NB4 (cell line): ENCODE data around the gene SYNE1.

Experiments used
- TF ChIP-seq, protein P1 (sequence below): IDR thresholded peaks from one replicate; pipeline ENCODE4 v1.5.1; 2012; ENCODE audit warnings: low read depth, low read length
- TF ChIP-seq, protein P2 (sequence below): IDR thresholded peaks from 2 replicates; pipeline ENCODE4 v1.6.1; 2011; ENCODE audit warnings: low read depth, low read length

DNA sequence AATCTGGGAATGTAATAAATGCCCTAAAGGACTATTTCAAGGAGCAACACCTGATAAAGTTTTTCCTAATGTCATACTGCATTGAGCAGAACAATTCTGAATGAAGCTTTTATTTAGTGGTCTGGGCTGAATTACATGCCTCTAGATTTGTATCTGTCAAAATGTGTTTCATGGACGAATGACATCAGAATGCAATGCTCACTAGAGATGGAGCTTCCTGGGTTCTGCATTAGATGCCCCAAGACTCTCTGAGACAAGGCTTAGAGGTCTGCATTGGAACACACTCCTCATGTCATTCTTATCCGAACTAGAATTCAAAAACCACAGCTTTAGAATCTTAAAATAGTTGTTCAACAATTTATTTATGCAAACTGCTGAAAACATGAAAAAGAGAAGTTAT, 62.0 kb downstream of the SYNE1 start:
- TF ChIP-seq, protein P1, sequence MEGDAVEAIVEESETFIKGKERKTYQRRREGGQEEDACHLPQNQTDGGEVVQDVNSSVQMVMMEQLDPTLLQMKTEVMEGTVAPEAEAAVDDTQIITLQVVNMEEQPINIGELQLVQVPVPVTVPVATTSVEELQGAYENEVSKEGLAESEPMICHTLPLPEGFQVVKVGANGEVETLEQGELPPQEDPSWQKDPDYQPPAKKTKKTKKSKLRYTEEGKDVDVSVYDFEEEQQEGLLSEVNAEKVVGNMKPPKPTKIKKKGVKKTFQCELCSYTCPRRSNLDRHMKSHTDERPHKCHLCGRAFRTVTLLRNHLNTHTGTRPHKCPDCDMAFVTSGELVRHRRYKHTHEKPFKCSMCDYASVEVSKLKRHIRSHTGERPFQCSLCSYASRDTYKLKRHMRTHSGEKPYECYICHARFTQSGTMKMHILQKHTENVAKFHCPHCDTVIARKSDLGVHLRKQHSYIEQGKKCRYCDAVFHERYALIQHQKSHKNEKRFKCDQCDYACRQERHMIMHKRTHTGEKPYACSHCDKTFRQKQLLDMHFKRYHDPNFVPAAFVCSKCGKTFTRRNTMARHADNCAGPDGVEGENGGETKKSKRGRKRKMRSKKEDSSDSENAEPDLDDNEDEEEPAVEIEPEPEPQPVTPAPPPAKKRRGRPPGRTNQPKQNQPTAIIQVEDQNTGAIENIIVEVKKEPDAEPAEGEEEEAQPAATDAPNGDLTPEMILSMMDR: no peak
- TF ChIP-seq, protein P2, sequence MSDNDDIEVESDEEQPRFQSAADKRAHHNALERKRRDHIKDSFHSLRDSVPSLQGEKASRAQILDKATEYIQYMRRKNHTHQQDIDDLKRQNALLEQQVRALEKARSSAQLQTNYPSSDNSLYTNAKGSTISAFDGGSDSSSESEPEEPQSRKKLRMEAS: no peak
